HG03097 (cell line): ENCODE results near the gene SH3BP2.

Experiments
- ATAC-seq: cut with Tn5 transposase; IDR thresholded peaks from one replicate; pipeline ENCODE4 v1.9.1; 2021; ENCODE audit not compliant: unreplicated experiment, low FRiP score

Gene SH3BP2

GRCh38 chr4:2868877-2869487 is 76.1 kb downstream of the SH3BP2 start:
- no peak for ATAC-seq

GRCh38 chr4:2869659-2870058 is 76.8 kb downstream of the SH3BP2 start:
- no peak for ATAC-seq

GRCh38 chr4:2870082-2870481 is 77.2 kb downstream of the SH3BP2 start:
- no peak for ATAC-seq

- no peak for ATAC-seq
These were observed 78.6 kb downstream of the SH3BP2 start for GRCh38 chr4:2871466-2871865.

- ATAC-seq, result no peak
These were observed 79.0 kb downstream of the SH3BP2 start for GRCh38 chr4:2871911-2872310.

- no peak for ATAC-seq
These were observed 80.4 kb downstream of the SH3BP2 start for GRCh38 chr4:2873329-2873728.

GRCh38 chr4:2874861-2875260 is 82.0 kb downstream of the SH3BP2 start:
- ATAC-seq, result no peak

- no peak for ATAC-seq
These were observed 82.7 kb downstream of the SH3BP2 start for GRCh38 chr4:2875556-2875955.

GRCh38 chr4:2878346-2878745 is 85.5 kb downstream of the SH3BP2 start:
- ATAC-seq, result no peak

GRCh38 chr4:2879026-2879425 is 86.1 kb downstream of the SH3BP2 start:
- no peak for ATAC-seq

- no peak for ATAC-seq
These were observed 88.5 kb downstream of the SH3BP2 start for GRCh38 chr4:2881431-2881830.

- no peak for ATAC-seq
These were observed 89.5 kb downstream of the SH3BP2 start for GRCh38 chr4:2882341-2882740.

- ATAC-seq, result no peak
These were observed 93.3 kb downstream of the SH3BP2 start for GRCh38 chr4:2886161-2886560.

GRCh38 chr4:2886622-2887021 is 93.7 kb downstream of the SH3BP2 start:
- ATAC-seq, result no peak

- ATAC-seq, result no peak
These were observed 94.5 kb downstream of the SH3BP2 start for GRCh38 chr4:2887343-2887742.

- no peak for ATAC-seq
These were observed 96.0 kb downstream of the SH3BP2 start for GRCh38 chr4:2888886-2889285.
